Measurements from ENCODE around the gene QRICH1. TPM values are rescaled to one million over a fixed set of nuclear protein-coding genes. Genes with fewer than 3 reads are reported as not detected.

The QRICH1 gene
- total and polyA plus RNA-seq, 4 donors = 35.1 to 76.0 (median 52.9) TPM

- 96 to 100% methylated on average over 2 of the region's 2 CpGs for WGBS, 2 donors
- Histone ChIP-seq H3K4me1 (ENCODE audit: control insufficient read depth in 5 of 5, insufficient read depth in 5 of 5, low read length in 5 of 5) (peaks cover 0 to 6% (median 0%) of the 10 kb centered on the region in 5 donors), H3K9ac (ENCODE audit: insufficient read depth in 1 of 2, low read length in 2 of 2) (no peak overlapping the region), H3K27me3 (ENCODE audit: control insufficient read depth in 3 of 3, insufficient read depth in 3 of 3, low read length in 2 of 3) (no peaks in the 10 kb centered on the region), H3K4me3 (no peak overlapping the region), H3K36me3 (ENCODE audit: control insufficient read depth in 4 of 4, insufficient read depth in 4 of 4, low read length in 4 of 4) (peaks cover 5 to 38% (median 33%) of the 10 kb centered on the region in 4 donors), H3K27ac (ENCODE audit: low read depth in 1 of 2, low read length in 1 of 2) (no peak overlapping the region), H3K9me3 (ENCODE audit: control insufficient read depth in 4 of 4, insufficient read depth in 3 of 4, low read length in 3 of 4) (no peaks in the 10 kb centered on the region)
- no peak for ATAC-seq (ENCODE audit: insufficient read depth, low FRiP score)
- no peak for DNase-seq
- no peak for TF ChIP-seq CTCF (IDR thresholded peaks at IDR 0.05; ENCODE audit: control extremely low read depth, extremely low read depth)
Measured at GRCh38 chr3:49034650-49035049, 59.2 kb downstream of the QRICH1 start.

GRCh38 chr3:49032646-49033304, 61.1 kb downstream of the QRICH1 start:
- H3K9ac ChIP-seq (ENCODE audit: insufficient read depth in 1 of 2, low read length in 2 of 2) = no peak overlapping the region
- 91 to 97% methylated on average over 6 of the region's 6 CpGs for WGBS, 2 donors
- peak in 1 of 3 donors; percentile 30 for DNase-seq
- H3K36me3 ChIP-seq (ENCODE audit: control insufficient read depth in 4 of 4, insufficient read depth in 4 of 4, low read length in 4 of 4) = peaks cover 5 to 36% (median 34%) of the 10 kb centered on the region in 4 donors
- no peak for ATAC-seq (ENCODE audit: insufficient read depth, low FRiP score)
- no peaks in the 10 kb centered on the region for H3K9me3 ChIP-seq (ENCODE audit: control insufficient read depth in 4 of 4, insufficient read depth in 3 of 4, low read length in 3 of 4)
- H3K4me3 ChIP-seq = no peak overlapping the region
- no peak overlapping the region for H3K27ac ChIP-seq (ENCODE audit: low read depth in 1 of 2, low read length in 1 of 2)
- H3K4me1 ChIP-seq (ENCODE audit: control insufficient read depth in 5 of 5, insufficient read depth in 5 of 5, low read length in 5 of 5) = peaks cover 5 to 21% (median 7%) of the 10 kb centered on the region in 5 donors
- TF ChIP-seq CTCF (IDR thresholded peaks at IDR 0.05; ENCODE audit: control extremely low read depth, extremely low read depth) = no peak
- no peaks in the 10 kb centered on the region for H3K27me3 ChIP-seq (ENCODE audit: control insufficient read depth in 3 of 3, insufficient read depth in 3 of 3, low read length in 2 of 3)

- Histone ChIP-seq H3K27me3 (ENCODE audit: control insufficient read depth in 3 of 3, insufficient read depth in 3 of 3, low read length in 2 of 3) (no peaks in the 10 kb centered on the region), H3K4me1 (ENCODE audit: control insufficient read depth in 5 of 5, insufficient read depth in 5 of 5, low read length in 5 of 5) (peaks cover 5 to 21% (median 11%) of the 10 kb centered on the region in 5 donors), H3K4me3 (no peak overlapping the region), H3K36me3 (ENCODE audit: control insufficient read depth in 4 of 4, insufficient read depth in 4 of 4, low read length in 4 of 4) (peaks cover 12 to 48% (median 43%) of the 10 kb centered on the region in 4 donors), H3K27ac (ENCODE audit: low read depth in 1 of 2, low read length in 1 of 2) (no peak overlapping the region), H3K9me3 (ENCODE audit: control insufficient read depth in 4 of 4, insufficient read depth in 3 of 4, low read length in 3 of 4) (no peaks in the 10 kb centered on the region), H3K9ac (ENCODE audit: insufficient read depth in 1 of 2, low read length in 2 of 2) (no peak overlapping the region)
- no peak for TF ChIP-seq CTCF (IDR thresholded peaks at IDR 0.05; ENCODE audit: control extremely low read depth, extremely low read depth)
- ATAC-seq (ENCODE audit: insufficient read depth, low FRiP score) (no peak), DNase-seq (no peak)
- WGBS, 2 donors = 93% methylated on average over 6 of the region's 6 CpGs
Measured at GRCh38 chr3:49030321-49030720, 63.5 kb downstream of the QRICH1 start.

DNA sequence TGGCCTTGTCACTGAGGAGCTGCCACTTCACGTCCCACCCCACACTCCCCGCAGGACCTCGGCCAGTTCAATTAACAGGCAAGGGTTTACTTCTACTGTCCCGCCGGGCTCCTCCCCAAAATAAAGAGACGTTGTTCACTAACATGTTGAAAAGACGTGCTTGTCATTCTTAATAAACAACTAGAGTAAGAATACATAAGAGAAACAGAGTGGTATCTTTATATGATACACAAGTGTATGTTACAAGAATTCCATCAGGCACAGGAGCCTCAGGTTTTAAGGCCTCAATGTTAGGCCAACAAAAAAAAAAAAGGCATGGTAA, 64.3 kb downstream of the QRICH1 start:
- DNase-seq (no peak), ATAC-seq (ENCODE audit: insufficient read depth, low FRiP score) (no peak)
- peaks cover 12 to 54% (median 44%) of the 10 kb centered on the region in 4 donors for H3K36me3 ChIP-seq (ENCODE audit: control insufficient read depth in 4 of 4, insufficient read depth in 4 of 4, low read length in 4 of 4)
- H3K27ac ChIP-seq (ENCODE audit: low read depth in 1 of 2, low read length in 1 of 2) = peak overlapping the region in 1 of 2 donors; percentile 17
- H3K9ac ChIP-seq (ENCODE audit: insufficient read depth in 1 of 2, low read length in 2 of 2) = peak overlapping the region in 1 of 2 donors; percentile 86
- no peak for TF ChIP-seq CTCF (IDR thresholded peaks at IDR 0.05; ENCODE audit: control extremely low read depth, extremely low read depth)
- no peaks in the 10 kb centered on the region for H3K9me3 ChIP-seq (ENCODE audit: control insufficient read depth in 4 of 4, insufficient read depth in 3 of 4, low read length in 3 of 4)
- peaks cover 5 to 21% (median 11%) of the 10 kb centered on the region in 5 donors for H3K4me1 ChIP-seq (ENCODE audit: control insufficient read depth in 5 of 5, insufficient read depth in 5 of 5, low read length in 5 of 5)
- H3K27me3 ChIP-seq (ENCODE audit: control insufficient read depth in 3 of 3, insufficient read depth in 3 of 3, low read length in 2 of 3) = no peaks in the 10 kb centered on the region
- H3K4me3 ChIP-seq = peak overlapping the region; percentile 64
- 2 to 3% methylated on average over 7 of the region's 7 CpGs for WGBS, 2 donors

Measured in lung (tissue), 12 donors.